Liver (tissue), 9 donors: Measurements from ENCODE around the gene INPP5A. TPM values are rescaled to one million over a fixed set of nuclear protein-coding genes. Genes with fewer than 3 reads are reported as not detected.

Experiments used
- DNase-seq: peaks from one replicate; pipeline ENCODE4 v3.0.0-alpha.2; 2017; ENCODE audit warnings: low spot score
- H3K27ac ChIP-seq, 2 donors: one replicate each; pipeline ENCODE4 v1.7.0; 2013; ENCODE audit warnings: inconsistent platforms in 2 of 2, low read length in 2 of 2, control low read depth in 1 of 2, low read depth in 1 of 2, mild to moderate bottlenecking in 1 of 2
- H3K27me3 ChIP-seq, 4 donors: one replicate each; pipeline versions ENCODE4 v1.6.1 to v1.7.0; 2013; ENCODE audit warnings: low read length in 3 of 4, inconsistent platforms in 1 of 4, mild to moderate bottlenecking in 1 of 4, moderate library complexity in 1 of 4; ENCODE audit not compliant: control insufficient read depth in 4 of 4, insufficient read depth in 4 of 4
- H3K36me3 ChIP-seq, 4 donors: one replicate each; pipeline versions ENCODE4 v1.6.1 to v1.7.0; 2013; ENCODE audit warnings: low read length in 3 of 4, mild to moderate bottlenecking in 3 of 4, low read depth in 1 of 4, moderate library complexity in 1 of 4; ENCODE audit not compliant: control insufficient read depth in 4 of 4, insufficient read depth in 3 of 4
- H3K4me1 ChIP-seq, 4 donors: one replicate each; pipeline versions ENCODE4 v1.6.1 to v1.7.0; 2013; ENCODE audit warnings: low read length in 3 of 4, mild to moderate bottlenecking in 3 of 4, moderate library complexity in 1 of 4; ENCODE audit not compliant: control insufficient read depth in 4 of 4, insufficient read depth in 4 of 4
- H3K4me3 ChIP-seq, 3 donors: one replicate each; pipeline versions ENCODE4 v1.6.1 to v1.7.0; 2013; ENCODE audit warnings: low read length in 3 of 3, control low read depth in 1 of 3, low read depth in 1 of 3, mild to moderate bottlenecking in 1 of 3
- H3K9ac ChIP-seq, 2 donors: one replicate each; pipeline ENCODE4 v1.7.0; 2013; ENCODE audit warnings: low read length in 2 of 2, mild to moderate bottlenecking in 2 of 2, moderate library complexity in 2 of 2, control low read depth in 1 of 2, low read depth in 1 of 2
- H3K9me3 ChIP-seq, 4 donors: one replicate each; pipeline versions ENCODE4 v1.6.1 to v1.7.0; 2013; ENCODE audit warnings: low read length in 3 of 4; ENCODE audit not compliant: control insufficient read depth in 4 of 4
- EGR1 ChIP-seq, 2 donors: IDR thresholded peaks; 2 replicates each; pipeline ENCODE4 v1.6.1; 2016 to 2018; ENCODE audit warnings: antibody characterized with exemption in 2 of 2, low read depth in 2 of 2
- GABPA ChIP-seq, 2 donors: IDR thresholded peaks in 1 of 2; conservative IDR thresholded peaks in 1 of 2; 2 replicates each; pipeline ENCODE4 v1.6.1; 2016; ENCODE audit warnings: antibody characterized with exemption in 2 of 2, mild to moderate bottlenecking in 1 of 2, moderate library complexity in 1 of 2
- HNF4A ChIP-seq, 2 donors: conservative IDR thresholded peaks; 2 replicates each; pipeline ENCODE4 v1.6.1; 2016; ENCODE audit warnings: antibody characterized with exemption in 2 of 2, mild to moderate bottlenecking in 2 of 2
- HNF4G ChIP-seq: IDR thresholded peaks from 2 replicates; pipeline ENCODE4 v1.6.1; 2016; ENCODE audit warnings: antibody characterized with exemption
- JUND ChIP-seq, 2 donors: IDR thresholded peaks; 2 replicates each; pipeline ENCODE4 v1.6.1; 2016; ENCODE audit warnings: antibody characterized with exemption in 2 of 2
- NR2F2 ChIP-seq: IDR thresholded peaks from 2 replicates; pipeline ENCODE4 v1.6.1; 2016; ENCODE audit warnings: antibody characterized with exemption
- RAD21 ChIP-seq, 2 donors: IDR thresholded peaks; 2 replicates each; pipeline ENCODE4 v1.6.1; 2016; ENCODE audit warnings: antibody characterized with exemption in 2 of 2, mild to moderate bottlenecking in 2 of 2
- RXRA ChIP-seq, 2 donors: IDR thresholded peaks; 2 replicates each; pipeline ENCODE4 v1.6.1; 2017 to 2018; ENCODE audit warnings: antibody characterized with exemption in 2 of 2, mild to moderate bottlenecking in 1 of 2
- SP1 ChIP-seq: IDR thresholded peaks from 2 replicates; pipeline ENCODE4 v1.6.1; 2018; ENCODE audit warnings: antibody characterized with exemption, mild to moderate bottlenecking
- TAF1 ChIP-seq: conservative IDR thresholded peaks from 2 replicates; pipeline ENCODE4 v1.6.1; 2016; ENCODE audit warnings: antibody characterized with exemption, mild to moderate bottlenecking
- YY1 ChIP-seq: IDR thresholded peaks from 2 replicates; pipeline ENCODE4 v1.6.1; 2016; ENCODE audit warnings: antibody characterized with exemption, mild to moderate bottlenecking
- WGBS: extraction: QIAGEN DNeasy Blood & Tissue Kit; methylation state at CpG from one replicate; pipeline ENCODE4 v1.1.7; 2013; 5-methylcytosine and 5-hydroxymethylcytosine counted together
- polyA plus RNA-seq, 2 donors: library from polyadenylated mRNA; stranded (reverse) in 1 of 2; unstranded in 1 of 2; fragments of 200-250 nt in 1 of 2; fragments of >200 nt in 1 of 2; fragmentation: Nextera tagmentation in 1 of 2; extraction: Ambion mirVana in 1 of 2; gene quantifications; one replicate each; pipeline versions ENCODE4 v1.2.1 to v1.2.3, GENCODE V29; 2013 to 2015
- total RNA-seq, 2 donors: library from RNA; depleted of rRNA; stranded (reverse); fragments of >200 nt; gene quantifications; one replicate each; pipeline ENCODE4 v1.2.3, GENCODE V29; 2014
- TF ChIP-seq, protein P1 (sequence below): IDR thresholded peaks from 2 replicates; pipeline ENCODE4 v1.6.1; 2016; ENCODE audit warnings: antibody characterized with exemption, mild to moderate bottlenecking
- TF ChIP-seq, protein P2 (sequence below): fragments of 150-350 bp; IDR thresholded peaks from 2 replicates; pipeline ENCODE4 v1.5.1; 2017; ENCODE audit warnings: improper control_type of control experiment, low read depth, low read length; ENCODE audit not compliant: missing input control
- donor health status: healthy.
- donor health status: healthy.
- donor health status: healthy.
- donor health status: healthy.
- donor health status: healthy.

Gene INPP5A
- total and polyA plus RNA-seq, 4 donors = 4.3 to 26.5 (median 10.9) TPM

DNA sequence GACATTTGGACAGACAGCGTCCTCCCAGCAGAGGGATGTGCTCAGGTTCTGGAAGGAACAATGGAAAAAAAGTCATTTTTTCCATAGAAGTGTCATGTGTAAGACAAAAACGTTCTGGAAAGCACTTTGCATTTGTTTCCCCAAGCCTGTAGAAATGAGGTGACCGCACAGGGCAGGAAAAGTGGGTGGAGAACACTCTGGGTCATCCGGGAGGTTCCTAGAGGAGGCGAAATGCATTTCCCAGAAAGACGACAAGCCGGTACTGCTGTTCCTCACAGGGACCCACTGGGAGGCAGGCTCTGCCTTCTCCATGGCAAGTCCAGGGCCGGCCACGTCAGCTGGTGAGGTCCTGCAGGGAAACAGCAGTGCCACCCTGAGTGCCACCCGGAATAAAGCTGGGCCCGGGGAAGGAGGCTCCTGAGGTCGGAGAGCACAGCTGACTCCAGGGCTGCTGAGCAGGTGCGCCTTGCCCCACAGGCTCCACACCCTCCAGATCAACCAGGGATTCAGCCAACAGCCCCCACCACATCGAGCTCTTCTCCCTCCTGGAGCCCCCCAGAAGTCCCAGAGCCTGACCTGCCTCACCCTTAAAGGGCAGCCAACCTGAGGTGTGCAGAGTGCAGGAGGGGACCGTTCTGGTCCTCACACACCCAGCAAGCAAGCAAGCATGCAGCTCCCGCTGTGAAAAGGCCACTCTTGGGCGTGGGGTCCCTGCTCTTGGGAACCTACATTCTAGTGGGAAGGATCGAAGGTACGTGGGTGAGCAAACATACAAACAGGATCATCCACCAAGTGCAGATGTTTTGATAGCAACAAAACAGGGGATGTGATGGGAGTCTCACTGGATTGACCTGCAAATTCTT lies 28.8 kb upstream of the INPP5A start:
- Histone ChIP-seq H3K4me1 (peaks cover 0 to 9% (median under 1%) of the 10 kb centered on the region in 4 donors), H3K36me3 (no peaks in the 10 kb centered on the region), H3K4me3 (no peak overlapping the region), H3K27me3 (no peaks in the 10 kb centered on the region), H3K27ac (no peak overlapping the region), H3K9me3 (peaks cover 0 to 7% (median under 1%) of the 10 kb centered on the region in 4 donors), H3K9ac (no peak overlapping the region)
- DNase-seq = no peak
- 85% methylated on average over 19 of the region's 19 CpGs for whole genome bisulfite sequencing
- TF ChIP-seq, protein P1, sequence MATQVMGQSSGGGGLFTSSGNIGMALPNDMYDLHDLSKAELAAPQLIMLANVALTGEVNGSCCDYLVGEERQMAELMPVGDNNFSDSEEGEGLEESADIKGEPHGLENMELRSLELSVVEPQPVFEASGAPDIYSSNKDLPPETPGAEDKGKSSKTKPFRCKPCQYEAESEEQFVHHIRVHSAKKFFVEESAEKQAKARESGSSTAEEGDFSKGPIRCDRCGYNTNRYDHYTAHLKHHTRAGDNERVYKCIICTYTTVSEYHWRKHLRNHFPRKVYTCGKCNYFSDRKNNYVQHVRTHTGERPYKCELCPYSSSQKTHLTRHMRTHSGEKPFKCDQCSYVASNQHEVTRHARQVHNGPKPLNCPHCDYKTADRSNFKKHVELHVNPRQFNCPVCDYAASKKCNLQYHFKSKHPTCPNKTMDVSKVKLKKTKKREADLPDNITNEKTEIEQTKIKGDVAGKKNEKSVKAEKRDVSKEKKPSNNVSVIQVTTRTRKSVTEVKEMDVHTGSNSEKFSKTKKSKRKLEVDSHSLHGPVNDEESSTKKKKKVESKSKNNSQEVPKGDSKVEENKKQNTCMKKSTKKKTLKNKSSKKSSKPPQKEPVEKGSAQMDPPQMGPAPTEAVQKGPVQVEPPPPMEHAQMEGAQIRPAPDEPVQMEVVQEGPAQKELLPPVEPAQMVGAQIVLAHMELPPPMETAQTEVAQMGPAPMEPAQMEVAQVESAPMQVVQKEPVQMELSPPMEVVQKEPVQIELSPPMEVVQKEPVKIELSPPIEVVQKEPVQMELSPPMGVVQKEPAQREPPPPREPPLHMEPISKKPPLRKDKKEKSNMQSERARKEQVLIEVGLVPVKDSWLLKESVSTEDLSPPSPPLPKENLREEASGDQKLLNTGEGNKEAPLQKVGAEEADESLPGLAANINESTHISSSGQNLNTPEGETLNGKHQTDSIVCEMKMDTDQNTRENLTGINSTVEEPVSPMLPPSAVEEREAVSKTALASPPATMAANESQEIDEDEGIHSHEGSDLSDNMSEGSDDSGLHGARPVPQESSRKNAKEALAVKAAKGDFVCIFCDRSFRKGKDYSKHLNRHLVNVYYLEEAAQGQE = no peak
- no peak for TF ChIP-seq RXRA (IDR thresholded peaks at IDR 0.05)
- no peak for TF ChIP-seq TAF1
- peak; percentile 36 to 52 for TF ChIP-seq RAD21 (IDR thresholded peaks at IDR 0.05)
- no peak for TF ChIP-seq YY1
- TF ChIP-seq, protein P2, sequence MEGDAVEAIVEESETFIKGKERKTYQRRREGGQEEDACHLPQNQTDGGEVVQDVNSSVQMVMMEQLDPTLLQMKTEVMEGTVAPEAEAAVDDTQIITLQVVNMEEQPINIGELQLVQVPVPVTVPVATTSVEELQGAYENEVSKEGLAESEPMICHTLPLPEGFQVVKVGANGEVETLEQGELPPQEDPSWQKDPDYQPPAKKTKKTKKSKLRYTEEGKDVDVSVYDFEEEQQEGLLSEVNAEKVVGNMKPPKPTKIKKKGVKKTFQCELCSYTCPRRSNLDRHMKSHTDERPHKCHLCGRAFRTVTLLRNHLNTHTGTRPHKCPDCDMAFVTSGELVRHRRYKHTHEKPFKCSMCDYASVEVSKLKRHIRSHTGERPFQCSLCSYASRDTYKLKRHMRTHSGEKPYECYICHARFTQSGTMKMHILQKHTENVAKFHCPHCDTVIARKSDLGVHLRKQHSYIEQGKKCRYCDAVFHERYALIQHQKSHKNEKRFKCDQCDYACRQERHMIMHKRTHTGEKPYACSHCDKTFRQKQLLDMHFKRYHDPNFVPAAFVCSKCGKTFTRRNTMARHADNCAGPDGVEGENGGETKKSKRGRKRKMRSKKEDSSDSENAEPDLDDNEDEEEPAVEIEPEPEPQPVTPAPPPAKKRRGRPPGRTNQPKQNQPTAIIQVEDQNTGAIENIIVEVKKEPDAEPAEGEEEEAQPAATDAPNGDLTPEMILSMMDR = peak; percentile 6

DNA sequence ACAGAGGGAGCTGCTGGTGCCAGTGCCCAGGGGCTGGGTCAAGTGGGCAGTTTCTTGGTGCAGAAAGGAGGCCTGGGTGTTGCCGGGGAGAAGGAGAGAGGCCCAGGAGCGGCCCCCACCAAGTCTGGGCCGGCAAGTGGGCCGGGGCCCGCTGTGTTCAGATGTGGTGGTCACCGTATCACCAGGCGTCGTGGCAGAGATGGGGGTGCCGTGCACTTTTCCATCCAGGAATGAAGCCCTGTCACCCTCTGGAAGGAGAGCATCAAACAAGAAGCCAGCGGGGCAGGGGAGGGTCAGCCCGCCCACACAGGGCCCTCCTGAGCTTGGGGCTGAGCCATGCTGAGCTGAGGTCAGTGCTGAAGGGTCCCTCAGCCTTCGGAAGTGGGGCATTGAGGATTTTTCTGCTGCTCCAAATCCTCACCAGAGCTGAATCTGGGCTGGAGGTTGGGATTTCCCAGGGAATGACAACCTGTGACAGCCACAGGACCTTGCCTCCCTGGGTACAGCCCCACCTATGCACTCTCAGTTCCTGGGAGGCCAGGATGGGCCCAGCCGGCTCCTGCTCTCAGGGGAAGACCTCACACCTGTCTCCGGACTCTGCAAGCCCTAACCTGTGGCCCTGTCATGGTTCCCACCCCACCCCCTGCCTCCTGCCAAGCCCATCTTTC lies 27.9 kb upstream of the INPP5A start:
- Histone ChIP-seq H3K9me3 (peaks cover 0 to 7% (median under 1%) of the 10 kb centered on the region in 4 donors), H3K27ac (no peak overlapping the region), H3K9ac (no peak overlapping the region), H3K4me1 (peaks cover 0 to 9% (median under 1%) of the 10 kb centered on the region in 4 donors), H3K4me3 (no peak overlapping the region), H3K27me3 (no peaks in the 10 kb centered on the region), H3K36me3 (no peaks in the 10 kb centered on the region)
- DNase-seq = no peak
- WGBS = 89% methylated on average over 14 of the region's 14 CpGs
- TF ChIP-seq YY1 = no peak
- no peak for TF ChIP-seq RXRA (IDR thresholded peaks at IDR 0.05)
- no peak for TF ChIP-seq HNF4G
- no peak for TF ChIP-seq RAD21 (IDR thresholded peaks at IDR 0.05)
- TF ChIP-seq SP1 = no peak
- no peak for TF ChIP-seq HNF4A (conservative IDR thresholded peaks at IDR 0.05)
- TF ChIP-seq GABPA (IDR thresholded peaks at IDR 0.05 in 1 of 2, conservative IDR thresholded peaks at IDR 0.05 in 1 of 2) = no peak
- no peak for TF ChIP-seq JUND (IDR thresholded peaks at IDR 0.05)
- TF ChIP-seq NR2F2 = no peak
- TF ChIP-seq EGR1 (IDR thresholded peaks at IDR 0.05; ENCODE audit: low read depth in 2 of 2) = no peak
